ENCODE data around the gene EFNA2. TPM values are rescaled to one million over a fixed set of nuclear protein-coding genes. Genes with fewer than 3 reads are reported as not detected.

EFNA2 gene
- total RNA-seq, 3 donors from 2014 or later (not counting 1 experiment from before 2014, with no cell fraction given), result not detected

- Mint-ChIP-seq H3K27me3 (ENCODE audit: low read depth in 2 of 2) (peaks cover 0 to 2% of the 10 kb centered on the region in 2 donors), H3K4me1 (no peaks in the 10 kb centered on the region)
Measured at GRCh38 chr19:1336079-1336684, 50.5 kb downstream of the EFNA2 start.

DNA sequence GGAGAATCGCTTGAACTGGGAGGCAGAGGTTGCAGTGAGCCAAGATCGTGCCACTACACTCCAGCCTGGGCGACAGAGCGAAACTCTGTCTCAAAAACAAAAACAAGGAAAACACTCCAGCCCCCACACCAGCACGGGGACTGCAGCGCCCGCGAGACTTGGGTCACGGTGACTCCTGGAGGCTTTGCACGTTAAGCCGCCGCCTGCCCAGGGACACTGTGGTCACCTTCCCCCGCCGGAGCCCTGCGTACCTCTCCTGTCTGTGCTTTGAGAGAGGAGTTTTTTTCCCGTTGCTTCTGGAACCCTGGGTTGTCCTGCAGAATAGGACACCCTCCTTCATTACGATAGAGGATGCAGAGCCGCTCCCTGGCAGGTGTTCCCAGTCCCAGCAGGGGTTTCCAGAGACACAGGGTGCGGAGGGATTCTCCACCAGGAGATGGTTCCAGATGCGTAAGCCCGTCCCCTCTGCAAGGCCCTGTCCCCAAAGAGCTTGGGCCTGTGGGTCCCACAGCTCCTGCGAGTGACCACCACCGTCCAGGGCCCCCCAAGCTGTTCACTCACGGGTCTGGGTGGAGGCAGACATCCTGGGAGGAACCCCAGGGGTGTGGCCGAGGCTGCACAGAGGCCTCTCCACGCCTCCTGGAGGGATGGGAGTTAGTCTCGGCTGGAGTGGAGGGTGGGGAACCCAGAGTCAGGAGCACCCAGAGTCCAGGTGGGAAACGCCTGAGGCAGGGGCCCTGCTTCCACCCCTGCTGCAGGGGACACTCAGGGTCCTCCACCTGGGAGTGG is 55.2 kb downstream of the EFNA2 start:
- H3K4me3 Mint-ChIP-seq, result no peak overlapping the region
- no peak overlapping the region for H3K27ac Mint-ChIP-seq
- H3K9me3 Mint-ChIP-seq, result no peaks in the 10 kb centered on the region

More at GRCh38 chr19:1336079-1336684, 50.5 kb downstream of the EFNA2 start:
- WGBS (ENCODE audit: insufficient coverage), result 66% methylated on average over 21 of the region's 22 CpGs
- Histone ChIP-seq H3K27ac (ENCODE audit: low read length) (no peak overlapping the region), H3K27me3 (ENCODE audit: control insufficient read depth, insufficient read depth, low read length) (no peaks in the 10 kb centered on the region), H3K4me3 (ENCODE audit: low read length) (no peak overlapping the region), H3K36me3 (ENCODE audit: control insufficient read depth, insufficient read depth, low read length) (no peaks in the 10 kb centered on the region), H3K4me1 (ENCODE audit: control insufficient read depth, insufficient read depth, low read length) (no peaks in the 10 kb centered on the region), H3K9me3 (ENCODE audit: control insufficient read depth, insufficient read depth, low read length) (no peaks in the 10 kb centered on the region)
- no peaks in the 10 kb centered on the region for H3K36me3 Mint-ChIP-seq
- intact Hi-C loops (cut with micrococcal nuclease), result no loop called here
- no peak overlapping the region for H3K4me3 Mint-ChIP-seq
- no peak for TF ChIP-seq CTCF (IDR thresholded peaks at IDR 0.05)
- no peaks in the 10 kb centered on the region for H3K9me3 Mint-ChIP-seq
- DNase-seq, result no peak
- no peak for ATAC-seq
- no peak overlapping the region for H3K27ac Mint-ChIP-seq

DNA sequence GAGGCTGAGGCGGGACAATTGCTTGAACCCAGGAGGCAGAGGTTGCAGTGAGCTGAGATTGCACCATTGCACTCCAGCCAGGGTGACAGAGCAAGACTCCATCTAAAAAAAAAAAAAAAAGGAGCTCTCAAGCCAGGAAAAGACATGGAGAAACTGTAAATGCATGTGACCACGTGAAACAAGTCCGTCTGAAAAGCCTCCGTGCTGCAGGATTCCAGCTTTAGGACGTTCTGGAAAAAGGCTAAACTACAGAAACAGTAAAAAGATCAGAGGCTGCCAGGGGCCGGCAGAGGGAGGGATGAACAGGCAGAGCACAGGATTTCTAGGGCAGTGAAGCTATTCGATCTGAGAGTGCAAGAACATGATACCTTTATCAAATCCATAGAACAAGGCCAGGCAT is 57.4 kb downstream of the EFNA2 start:
- no peak overlapping the region for H3K27ac Mint-ChIP-seq
- H3K27me3 Mint-ChIP-seq (ENCODE audit: low read depth in 2 of 2), result peaks cover 0 to 2% of the 10 kb centered on the region in 2 donors

More for the DNA sequence above, 55.2 kb downstream of the EFNA2 start:
- ATAC-seq (no peak), DNase-seq (no peak)
- Histone ChIP-seq H3K4me1 (ENCODE audit: control insufficient read depth, insufficient read depth, low read length) (no peaks in the 10 kb centered on the region), H3K27me3 (ENCODE audit: control insufficient read depth, insufficient read depth, low read length) (no peaks in the 10 kb centered on the region), H3K27ac (ENCODE audit: low read length) (no peak overlapping the region), H3K9me3 (ENCODE audit: control insufficient read depth, insufficient read depth, low read length) (no peaks in the 10 kb centered on the region), H3K4me3 (ENCODE audit: low read length) (no peak overlapping the region), H3K36me3 (ENCODE audit: control insufficient read depth, insufficient read depth, low read length) (no peaks in the 10 kb centered on the region)
- 86% methylated on average over 28 of the region's 28 CpGs for WGBS (ENCODE audit: insufficient coverage)
- H3K27me3 Mint-ChIP-seq (ENCODE audit: low read depth in 2 of 2), result peaks cover 0 to 2% of the 10 kb centered on the region in 2 donors
- intact Hi-C loops (cut with micrococcal nuclease), result no loop called here
- TF ChIP-seq CTCF (IDR thresholded peaks at IDR 0.05), result no peak
- H3K36me3 Mint-ChIP-seq, result no peaks in the 10 kb centered on the region
- no peaks in the 10 kb centered on the region for H3K4me1 Mint-ChIP-seq

More for the DNA sequence above, 57.4 kb downstream of the EFNA2 start:
- ATAC-seq (no peak), DNase-seq (no peak)
- 83% methylated on average over 7 of the region's 7 CpGs for WGBS (ENCODE audit: insufficient coverage)
- no peaks in the 10 kb centered on the region for H3K36me3 Mint-ChIP-seq
- no peak overlapping the region for H3K27ac ChIP-seq (ENCODE audit: low read length)
- no peaks in the 10 kb centered on the region for H3K9me3 Mint-ChIP-seq
- H3K4me1 Mint-ChIP-seq, result no peaks in the 10 kb centered on the region
- no peak for TF ChIP-seq CTCF (IDR thresholded peaks at IDR 0.05)
- no peak overlapping the region for H3K4me3 ChIP-seq (ENCODE audit: low read length)
- no peaks in the 10 kb centered on the region for H3K27me3 ChIP-seq (ENCODE audit: control insufficient read depth, insufficient read depth, low read length)
- no peak overlapping the region for H3K4me3 Mint-ChIP-seq
- no peaks in the 10 kb centered on the region for H3K36me3 ChIP-seq (ENCODE audit: control insufficient read depth, insufficient read depth, low read length)
- intact Hi-C loops (cut with micrococcal nuclease), result no loop called here
- H3K9me3 ChIP-seq (ENCODE audit: control insufficient read depth, insufficient read depth, low read length), result no peaks in the 10 kb centered on the region
- H3K4me1 ChIP-seq (ENCODE audit: control insufficient read depth, insufficient read depth, low read length), result no peaks in the 10 kb centered on the region

Measured in natural killer cell (primary cell).